ENCODE measurements around the gene SQOR.
"Not testable (repeated sequence)": the region's sequence is repeated elsewhere in the genome, so short reads cannot be mapped to it uniquely, and the experiment has no call there.

Gene SQOR

DNA sequence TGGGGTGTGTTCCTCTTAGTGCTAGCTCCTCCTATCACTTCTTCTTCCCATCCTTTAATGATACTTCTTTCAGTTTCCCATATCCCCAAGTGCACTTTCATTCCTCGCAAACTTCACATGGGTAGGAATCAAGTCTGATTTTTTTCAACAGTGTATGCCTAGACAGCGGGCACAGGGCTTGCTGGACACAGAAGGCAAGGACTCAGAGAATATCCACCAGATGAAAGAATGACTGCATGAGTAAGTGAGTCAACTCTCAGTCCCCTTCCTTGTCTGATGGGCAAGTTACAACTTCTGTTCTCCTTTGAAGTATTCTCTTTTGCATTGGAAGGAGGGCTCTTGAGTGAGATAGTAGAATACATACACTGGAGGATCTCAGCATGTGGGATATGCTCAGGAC, 3.1 kb upstream of the SQOR start:
- DNase-seq (ENCODE audit: low read depth) = no peak

GRCh38 chr15:45635191-45635638, 386 bp downstream of the SQOR start:
- DNase-seq (ENCODE audit: low read depth) = no peak

DNA sequence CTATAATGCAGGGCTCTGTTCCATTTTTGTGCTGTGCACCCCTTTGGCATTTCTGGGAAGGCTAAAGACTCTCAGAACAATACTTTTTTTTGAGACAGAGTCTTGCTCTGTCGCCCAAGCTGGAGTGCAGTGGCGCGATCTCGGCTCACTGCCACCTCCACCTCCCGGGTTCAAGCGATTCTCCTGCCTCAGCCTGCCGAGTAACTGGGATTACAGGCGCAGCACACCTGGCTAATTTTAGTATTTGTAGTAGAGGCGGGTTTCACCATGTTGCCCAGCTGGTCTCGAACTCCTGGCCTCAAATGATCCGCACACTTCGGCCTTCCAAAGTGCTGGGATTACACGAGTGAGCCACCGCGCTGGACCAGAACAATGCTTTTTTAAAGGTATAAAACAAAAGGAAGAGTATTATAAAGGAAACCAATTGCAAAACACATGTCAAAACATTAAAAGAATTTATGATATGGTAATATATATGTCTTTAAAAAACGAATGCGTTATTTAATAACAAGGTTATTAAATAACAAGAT, 999 bp downstream of the SQOR start:
- DNase-seq (ENCODE audit: low read depth) = no peak

GRCh38 chr15:45637141-45637540, 2.3 kb downstream of the SQOR start:
- DNase-seq (ENCODE audit: low read depth) = no peak

DNA sequence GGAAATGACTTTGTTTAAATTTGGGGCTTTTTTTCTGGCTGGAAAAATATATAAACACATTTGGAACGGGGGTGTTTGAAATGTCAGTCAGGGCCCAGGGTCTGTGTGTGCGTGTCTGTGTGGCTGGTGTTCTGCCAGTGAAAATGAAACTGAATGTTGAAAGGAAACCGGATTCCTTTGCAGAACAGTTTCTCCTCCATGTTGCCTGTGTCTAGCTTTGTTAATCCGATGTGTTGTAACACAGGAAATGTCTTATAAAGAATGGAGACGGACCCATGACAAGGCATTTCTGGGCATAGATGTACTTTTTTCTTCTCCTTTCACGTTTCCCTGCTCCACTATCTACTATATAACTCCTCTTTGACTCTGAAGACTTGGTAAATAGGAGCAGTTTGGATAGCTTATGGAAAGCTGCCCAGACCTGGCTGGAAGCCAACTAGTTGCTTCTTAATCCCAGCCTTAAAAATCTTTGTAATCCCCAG, 2.8 kb downstream of the SQOR start:
- DNase-seq (ENCODE audit: low read depth) = peak; percentile 97

DNA sequence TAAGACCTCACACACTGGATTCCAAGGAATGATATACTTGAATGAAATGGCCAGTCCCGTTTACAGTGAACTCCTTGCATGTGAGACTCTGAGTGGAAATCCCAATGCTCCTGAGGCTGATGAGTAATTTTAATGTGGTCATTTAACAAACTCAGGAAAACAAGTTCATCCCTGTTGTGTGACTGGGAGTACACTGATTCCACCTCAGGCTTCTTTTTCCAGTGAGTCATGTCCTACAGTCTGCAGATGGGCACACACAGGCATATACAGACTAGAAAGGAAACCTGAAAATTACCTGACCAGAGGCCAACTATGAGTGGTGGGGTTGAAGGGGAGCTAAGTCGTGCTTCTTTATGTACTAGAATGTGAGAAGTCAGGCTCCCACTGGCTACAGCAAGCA, 5.8 kb downstream of the SQOR start:
- peak; percentile 97 for DNase-seq (ENCODE audit: low read depth)

GRCh38 chr15:45641374-45641781, 6.5 kb downstream of the SQOR start:
- DNase-seq (ENCODE audit: low read depth) = peak; percentile 98

- peak; percentile 75 for DNase-seq (ENCODE audit: low read depth)
Observed at GRCh38 chr15:45641999-45642932, 7.4 kb downstream of the SQOR start.

- DNase-seq (ENCODE audit: low read depth) = no peak
Observed at GRCh38 chr15:45644437-45644836, 9.6 kb downstream of the SQOR start.

DNA sequence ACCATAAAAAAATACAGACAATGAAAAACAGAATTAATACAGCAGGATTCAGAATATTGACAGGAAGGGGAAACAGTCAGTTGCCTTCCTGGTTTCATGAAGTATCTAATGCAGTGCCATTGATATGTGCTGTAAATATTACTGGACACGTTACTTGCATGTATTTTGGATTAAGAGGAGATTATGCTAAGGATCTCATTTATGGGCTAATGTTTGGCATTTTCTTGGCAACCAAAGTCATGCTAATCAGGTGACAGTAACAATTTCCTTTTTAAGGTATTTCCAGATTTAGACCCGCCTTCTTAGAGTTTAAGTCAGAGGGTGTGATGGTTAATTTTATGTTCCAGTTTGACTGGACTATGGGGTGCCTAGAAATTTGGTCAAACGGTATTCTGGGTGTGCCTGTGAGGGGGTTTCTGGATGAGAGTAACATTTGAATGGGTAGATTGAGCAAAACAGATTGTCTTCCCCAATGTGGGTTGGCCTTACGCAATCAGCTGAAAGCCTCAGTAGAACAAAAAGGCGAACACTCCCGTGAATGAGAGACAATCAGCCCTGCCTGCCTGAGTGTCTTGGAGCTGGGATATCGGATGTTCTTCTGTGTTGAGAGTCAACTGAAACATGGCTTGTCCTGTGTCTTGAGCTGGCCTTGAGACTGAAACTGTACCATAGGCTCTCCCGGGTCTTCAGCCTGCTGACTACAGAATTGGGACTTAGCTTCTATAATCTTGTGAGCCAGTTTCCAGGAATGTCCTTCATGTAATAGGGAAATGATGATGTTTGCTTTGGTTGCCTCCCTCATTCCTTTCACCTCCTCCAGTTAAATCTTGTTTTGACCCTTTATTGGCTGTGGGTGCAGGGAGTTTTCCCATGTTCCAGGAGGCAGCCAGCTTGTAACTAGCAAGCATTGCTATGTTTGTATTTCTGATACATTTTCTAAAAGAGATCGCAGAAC, 10.5 kb downstream of the SQOR start:
- DNase-seq (ENCODE audit: low read depth) = peak; percentile 86

- no peak for DNase-seq (ENCODE audit: low read depth)
Observed at GRCh38 chr15:45646220-45646619, 11.4 kb downstream of the SQOR start.

- DNase-seq (ENCODE audit: low read depth) = no peak
Observed at GRCh38 chr15:45647828-45648227, 13.0 kb downstream of the SQOR start.

DNA sequence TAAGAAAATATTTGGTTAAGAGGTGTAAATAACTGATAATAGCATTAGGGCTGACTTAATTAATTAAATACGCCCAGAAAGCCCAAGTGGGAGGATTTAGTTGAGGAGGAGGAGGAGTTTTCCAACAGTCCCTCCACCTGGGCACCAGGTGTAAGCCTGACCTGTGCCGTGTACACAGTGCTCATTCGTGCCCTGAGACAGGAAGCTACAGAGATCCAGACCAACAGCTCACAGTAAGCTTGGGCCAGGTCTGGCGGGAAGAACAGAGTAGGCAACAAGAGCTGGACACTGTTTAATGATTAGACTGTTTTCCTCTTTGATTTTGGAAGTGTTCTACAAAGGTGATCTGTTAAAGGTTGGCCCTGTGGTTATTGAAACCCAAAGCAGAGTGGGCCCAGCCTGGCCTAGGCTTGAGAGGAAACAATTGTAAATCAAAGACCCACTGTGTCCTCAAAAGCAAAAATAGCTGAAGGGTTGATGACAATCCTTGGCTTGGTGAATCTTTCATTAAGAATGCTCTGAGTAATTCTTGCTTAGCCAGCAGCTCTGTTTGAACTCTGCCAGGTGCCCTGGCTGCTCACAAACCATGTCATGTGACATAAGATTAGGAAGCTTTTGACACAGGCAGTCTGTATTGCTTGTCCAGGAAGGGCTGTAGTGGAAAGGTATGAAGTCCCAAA, 13.8 kb downstream of the SQOR start:
- DNase-seq (ENCODE audit: low read depth) = peak; percentile 74

- not testable (repeated sequence) for DNase-seq (ENCODE audit: low read depth)
Observed at GRCh38 chr15:45650007-45650406, 15.2 kb downstream of the SQOR start.

DNA sequence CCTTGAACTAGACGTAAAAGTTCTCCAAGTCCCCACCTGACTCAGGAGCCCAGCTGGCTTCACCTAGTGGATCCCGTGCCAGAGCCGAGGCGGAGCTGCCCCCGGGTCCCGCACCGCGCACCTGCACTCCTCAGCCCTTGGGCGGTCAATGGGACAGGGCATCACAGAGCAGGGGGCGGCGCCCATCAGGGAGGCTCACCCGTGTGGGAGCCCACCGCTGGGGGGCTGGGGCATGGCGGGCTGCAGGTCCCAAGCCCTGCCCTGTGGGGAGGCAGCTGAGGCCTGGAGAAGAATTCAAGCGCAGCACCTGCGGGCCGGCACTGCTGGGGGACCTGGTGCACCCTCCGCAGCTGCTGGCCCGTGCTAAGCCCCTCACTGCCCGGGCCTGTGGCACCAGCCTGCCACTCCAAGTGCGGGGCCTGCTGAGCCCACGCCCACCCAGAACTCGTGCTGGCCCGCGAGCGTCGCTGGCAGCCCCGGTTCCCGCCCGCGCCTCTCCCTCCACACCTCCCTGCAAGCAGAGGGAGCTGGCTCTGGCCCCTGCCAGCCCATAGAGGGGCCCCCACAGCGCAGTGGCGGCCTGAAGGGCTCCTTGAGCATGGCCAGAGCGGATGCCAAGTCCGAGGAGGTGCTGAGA, 16.2 kb downstream of the SQOR start:
- no peak for DNase-seq (ENCODE audit: low read depth)

GRCh38 chr15:45653702-45654424, 19.0 kb downstream of the SQOR start:
- no peak for DNase-seq (ENCODE audit: low read depth)

GRCh38 chr15:45654749-45655148, 19.9 kb downstream of the SQOR start:
- no peak for DNase-seq (ENCODE audit: low read depth)

DNA sequence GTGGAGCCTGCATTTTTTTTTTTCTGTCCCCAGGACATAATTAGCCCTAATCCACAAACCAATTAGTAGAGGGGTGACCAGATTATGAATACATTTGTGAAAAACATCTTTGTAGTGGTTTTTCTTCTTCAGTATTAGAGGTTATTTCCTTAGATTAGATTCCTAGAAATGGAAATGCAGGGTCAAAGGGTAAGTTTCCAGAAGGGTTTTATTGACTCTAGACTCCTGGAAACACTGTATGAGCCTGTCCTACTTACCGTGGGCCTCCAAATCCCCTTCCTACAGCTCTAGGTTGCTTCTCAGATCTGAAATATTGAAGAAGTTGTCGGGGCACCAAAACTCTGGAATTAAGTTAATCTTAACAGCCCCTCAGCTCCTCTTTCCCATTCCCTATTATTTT, 22.4 kb downstream of the SQOR start:
- no peak for DNase-seq (ENCODE audit: low read depth)

- no peak for DNase-seq (ENCODE audit: low read depth)
Observed at GRCh38 chr15:45657764-45658545, 23.1 kb downstream of the SQOR start.

Data from amniotic epithelial cell (primary cell).